ENCODE measurements around the gene CASQ1.
A peak's percentile ranks its signal among the peaks of the same experiment; 100 is the strongest.

The CASQ1 gene

DNA sequence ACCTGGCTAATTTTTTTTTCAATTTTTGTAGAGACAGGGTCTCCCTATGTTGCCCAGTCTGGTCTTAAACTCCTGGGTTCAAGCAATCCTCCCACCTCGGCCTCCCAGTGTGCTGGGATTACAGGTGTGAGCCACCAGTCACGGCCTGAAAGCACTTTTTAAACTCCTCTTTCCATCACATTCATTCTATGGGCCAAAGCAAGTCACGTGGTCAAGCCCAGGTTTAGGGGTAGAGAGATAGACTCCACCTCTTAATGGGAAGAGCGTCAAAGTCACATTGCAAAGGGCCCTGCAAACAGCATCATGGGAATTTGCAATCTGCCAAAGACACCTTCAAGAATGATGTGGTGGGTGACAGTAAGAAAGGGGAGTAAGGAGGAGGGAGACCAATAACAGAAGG lies 31.8 kb upstream of the CASQ1 start:
- no peaks in the 10 kb centered on the region for H3K9me3 ChIP-seq (ENCODE audit: insufficient read depth, low read length)
- H4K20me1 ChIP-seq (ENCODE audit: insufficient read depth, low read length) = no peaks in the 10 kb centered on the region
- H3K79me2 ChIP-seq (ENCODE audit: low read length) = no peaks in the 10 kb centered on the region
- no peak overlapping the region for H3K9ac ChIP-seq (ENCODE audit: low read length)
- no peak overlapping the region for H3K4me3 ChIP-seq (ENCODE audit: low read length)
- no peaks in the 10 kb centered on the region for H3K36me3 ChIP-seq (replicated peaks; ENCODE audit: low read depth, low read length)
- H3K27me3 ChIP-seq (ENCODE audit: low read depth, low read length) = peaks cover 2% of the 10 kb centered on the region; the same call in 1 of the 2 replicates
- H3K4me2 ChIP-seq (ENCODE audit: low read length) = no peak overlapping the region
- H3K27ac ChIP-seq (ENCODE audit: low read length) = no peak overlapping the region
- H2AFZ ChIP-seq (ENCODE audit: low read depth, low read length) = no peak overlapping the region
- peaks cover 17% of the 10 kb centered on the region for H3K4me1 ChIP-seq (ENCODE audit: low read length)
- TF ChIP-seq EZH2phosphoT487 (IDR thresholded peaks at IDR 0.05; ENCODE audit: low read depth) = no peak
- TF ChIP-seq, protein P1, sequence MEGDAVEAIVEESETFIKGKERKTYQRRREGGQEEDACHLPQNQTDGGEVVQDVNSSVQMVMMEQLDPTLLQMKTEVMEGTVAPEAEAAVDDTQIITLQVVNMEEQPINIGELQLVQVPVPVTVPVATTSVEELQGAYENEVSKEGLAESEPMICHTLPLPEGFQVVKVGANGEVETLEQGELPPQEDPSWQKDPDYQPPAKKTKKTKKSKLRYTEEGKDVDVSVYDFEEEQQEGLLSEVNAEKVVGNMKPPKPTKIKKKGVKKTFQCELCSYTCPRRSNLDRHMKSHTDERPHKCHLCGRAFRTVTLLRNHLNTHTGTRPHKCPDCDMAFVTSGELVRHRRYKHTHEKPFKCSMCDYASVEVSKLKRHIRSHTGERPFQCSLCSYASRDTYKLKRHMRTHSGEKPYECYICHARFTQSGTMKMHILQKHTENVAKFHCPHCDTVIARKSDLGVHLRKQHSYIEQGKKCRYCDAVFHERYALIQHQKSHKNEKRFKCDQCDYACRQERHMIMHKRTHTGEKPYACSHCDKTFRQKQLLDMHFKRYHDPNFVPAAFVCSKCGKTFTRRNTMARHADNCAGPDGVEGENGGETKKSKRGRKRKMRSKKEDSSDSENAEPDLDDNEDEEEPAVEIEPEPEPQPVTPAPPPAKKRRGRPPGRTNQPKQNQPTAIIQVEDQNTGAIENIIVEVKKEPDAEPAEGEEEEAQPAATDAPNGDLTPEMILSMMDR (IDR thresholded peaks at IDR 0.05; ENCODE audit: low read depth, low read length) = no peak

DNA sequence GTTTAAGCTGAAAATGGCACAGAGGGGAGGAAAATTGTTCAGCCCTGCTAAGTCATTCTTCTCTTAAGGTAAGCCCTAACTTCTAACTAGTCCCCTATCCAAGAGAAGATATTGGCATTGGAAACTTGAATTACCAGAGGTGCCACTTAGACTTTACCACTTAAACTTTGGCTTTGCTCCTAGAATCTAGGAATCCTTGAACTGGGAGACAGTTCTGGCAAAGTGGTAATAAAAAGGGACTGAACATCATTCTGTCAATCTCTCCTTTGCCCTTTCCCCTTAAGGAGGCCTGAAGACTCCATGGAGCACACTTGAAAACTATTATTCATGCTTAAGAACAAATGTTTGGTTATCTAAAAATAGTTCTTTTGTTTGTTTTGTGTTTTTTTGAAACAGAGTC lies 30.5 kb upstream of the CASQ1 start:
- TF ChIP-seq, protein P1 (IDR thresholded peaks at IDR 0.05; ENCODE audit: low read depth, low read length) = no peak
- TF ChIP-seq EZH2phosphoT487 (IDR thresholded peaks at IDR 0.05; ENCODE audit: low read depth) = no peak
- no peaks in the 10 kb centered on the region for H3K9me3 ChIP-seq (ENCODE audit: insufficient read depth, low read length)
- H3K4me2 ChIP-seq (ENCODE audit: low read length) = no peak overlapping the region

DNA sequence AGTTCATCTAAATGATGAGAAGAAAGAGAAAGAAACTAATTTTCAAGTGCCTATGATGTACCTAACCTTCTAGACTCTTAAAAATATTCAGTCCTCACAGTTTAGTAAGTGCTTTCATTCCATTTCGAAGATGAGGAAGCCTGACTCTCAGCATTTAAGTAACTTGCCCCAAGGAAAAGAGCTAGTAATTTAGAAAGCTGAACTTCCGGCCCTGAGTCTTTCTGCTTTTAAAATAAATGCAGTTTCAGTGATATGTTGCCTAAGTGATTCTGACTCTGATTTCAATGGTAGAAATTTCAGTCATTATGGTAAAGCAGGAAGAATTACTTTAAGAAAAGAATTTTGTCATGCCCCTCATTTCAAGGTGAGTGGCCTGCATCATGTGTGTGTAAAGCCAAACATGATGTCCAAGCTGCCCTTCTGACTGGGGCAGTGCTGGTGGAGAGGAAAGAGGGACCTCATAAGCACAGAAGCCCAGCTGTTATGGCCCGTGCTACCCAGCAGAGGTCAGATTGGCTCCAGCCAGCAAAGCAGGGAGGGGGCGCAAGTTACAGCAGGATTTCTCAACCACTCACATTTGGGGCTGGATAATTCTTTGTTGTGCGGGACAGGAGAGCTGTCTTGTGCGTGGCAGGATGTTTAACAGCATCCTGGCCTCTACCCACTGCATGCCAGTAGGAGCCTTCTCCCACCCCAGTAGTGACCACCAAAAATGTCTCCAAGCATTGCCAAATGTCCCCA lies 28.2 kb upstream of the CASQ1 start:
- H3K4me3 ChIP-seq (ENCODE audit: low read length) = peak overlapping the region; percentile 19; the same call in 1 of the 2 replicates
- peaks cover 17% of the 10 kb centered on the region for H3K4me1 ChIP-seq (ENCODE audit: low read length)
- H3K27me3 ChIP-seq (ENCODE audit: low read depth, low read length) = peaks cover 14% of the 10 kb centered on the region
- H3K36me3 ChIP-seq (replicated peaks; ENCODE audit: low read depth, low read length) = no peaks in the 10 kb centered on the region
- no peak overlapping the region; the same call in 1 of the 2 replicates for H2AFZ ChIP-seq (ENCODE audit: low read depth, low read length)
- peak overlapping the region; percentile 46 for H3K27ac ChIP-seq (ENCODE audit: low read length)
- no peaks in the 10 kb centered on the region for H4K20me1 ChIP-seq (ENCODE audit: insufficient read depth, low read length)
- no peaks in the 10 kb centered on the region for H3K9me3 ChIP-seq (ENCODE audit: insufficient read depth, low read length)
- no peaks in the 10 kb centered on the region for H3K79me2 ChIP-seq (ENCODE audit: low read length)
- peak overlapping the region; percentile 63 for H3K4me2 ChIP-seq (ENCODE audit: low read length)
- H3K9ac ChIP-seq (ENCODE audit: low read length) = peak overlapping the region; percentile 15; the same call in 1 of the 2 replicates
- no peak for TF ChIP-seq EZH2phosphoT487 (IDR thresholded peaks at IDR 0.05; ENCODE audit: low read depth)
- TF ChIP-seq, protein P1 (IDR thresholded peaks at IDR 0.05; ENCODE audit: low read depth, low read length) = peak; percentile 85

More for the DNA sequence above, 30.5 kb upstream of the CASQ1 start:
- Histone ChIP-seq H2AFZ (ENCODE audit: low read depth, low read length) (no peak overlapping the region), H3K4me3 (ENCODE audit: low read length) (no peak overlapping the region), H3K27ac (ENCODE audit: low read length) (no peak overlapping the region), H3K36me3 (replicated peaks; ENCODE audit: low read depth, low read length) (no peaks in the 10 kb centered on the region), H4K20me1 (ENCODE audit: insufficient read depth, low read length) (no peaks in the 10 kb centered on the region), H3K79me2 (ENCODE audit: low read length) (no peaks in the 10 kb centered on the region), H3K27me3 (ENCODE audit: low read depth, low read length) (peaks cover 2% of the 10 kb centered on the region; the same call in 1 of the 2 replicates), H3K9ac (ENCODE audit: low read length) (no peak overlapping the region), H3K4me1 (ENCODE audit: low read length) (peaks cover 17% of the 10 kb centered on the region)

DNA sequence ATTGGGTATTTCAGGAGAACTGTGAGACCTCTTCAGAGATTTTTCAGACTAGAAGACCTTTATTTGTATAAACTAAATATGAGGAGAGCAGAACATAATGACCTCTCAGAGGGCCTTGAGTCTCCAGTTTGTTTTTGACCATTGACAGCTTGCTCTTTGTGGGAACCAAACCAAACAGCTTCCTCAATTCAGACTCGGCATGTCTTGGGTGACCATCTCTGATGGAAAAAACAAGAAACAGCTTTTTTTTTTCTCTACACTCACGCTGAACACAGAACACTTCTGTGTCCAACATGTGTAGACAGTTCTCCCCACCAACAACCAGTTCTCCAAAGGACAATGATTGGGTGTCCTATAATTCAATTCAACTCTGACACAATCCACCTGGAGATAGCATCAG lies 27.4 kb upstream of the CASQ1 start:
- no peak overlapping the region for H3K4me2 ChIP-seq (ENCODE audit: low read length)
- no peak for TF ChIP-seq EZH2phosphoT487 (IDR thresholded peaks at IDR 0.05; ENCODE audit: low read depth)
- TF ChIP-seq, protein P1 (IDR thresholded peaks at IDR 0.05; ENCODE audit: low read depth, low read length) = no peak
- no peaks in the 10 kb centered on the region for H3K79me2 ChIP-seq (ENCODE audit: low read length)
- H4K20me1 ChIP-seq (ENCODE audit: insufficient read depth, low read length) = no peaks in the 10 kb centered on the region
- H3K27me3 ChIP-seq (ENCODE audit: low read depth, low read length) = peaks cover 19% of the 10 kb centered on the region
- H3K9ac ChIP-seq (ENCODE audit: low read length) = no peak overlapping the region
- H3K36me3 ChIP-seq (replicated peaks; ENCODE audit: low read depth, low read length) = no peaks in the 10 kb centered on the region
- H3K9me3 ChIP-seq (ENCODE audit: insufficient read depth, low read length) = no peaks in the 10 kb centered on the region
- no peak overlapping the region for H3K27ac ChIP-seq (ENCODE audit: low read length)
- H3K4me1 ChIP-seq (ENCODE audit: low read length) = peaks cover 24% of the 10 kb centered on the region
- H3K4me3 ChIP-seq (ENCODE audit: low read length) = no peak overlapping the region
- no peak overlapping the region; the same call in 1 of the 2 replicates for H2AFZ ChIP-seq (ENCODE audit: low read depth, low read length)
